Inflammatory macrophage treated with lipopolysaccharide for 4 hours (primary cell): ENCODE results near the gene RHBG.

ENCODE experiments used
- DNase-seq: peaks from one replicate; pipeline ENCODE4 v3.0.0-alpha.2; 2020

RHBG gene

DNA sequence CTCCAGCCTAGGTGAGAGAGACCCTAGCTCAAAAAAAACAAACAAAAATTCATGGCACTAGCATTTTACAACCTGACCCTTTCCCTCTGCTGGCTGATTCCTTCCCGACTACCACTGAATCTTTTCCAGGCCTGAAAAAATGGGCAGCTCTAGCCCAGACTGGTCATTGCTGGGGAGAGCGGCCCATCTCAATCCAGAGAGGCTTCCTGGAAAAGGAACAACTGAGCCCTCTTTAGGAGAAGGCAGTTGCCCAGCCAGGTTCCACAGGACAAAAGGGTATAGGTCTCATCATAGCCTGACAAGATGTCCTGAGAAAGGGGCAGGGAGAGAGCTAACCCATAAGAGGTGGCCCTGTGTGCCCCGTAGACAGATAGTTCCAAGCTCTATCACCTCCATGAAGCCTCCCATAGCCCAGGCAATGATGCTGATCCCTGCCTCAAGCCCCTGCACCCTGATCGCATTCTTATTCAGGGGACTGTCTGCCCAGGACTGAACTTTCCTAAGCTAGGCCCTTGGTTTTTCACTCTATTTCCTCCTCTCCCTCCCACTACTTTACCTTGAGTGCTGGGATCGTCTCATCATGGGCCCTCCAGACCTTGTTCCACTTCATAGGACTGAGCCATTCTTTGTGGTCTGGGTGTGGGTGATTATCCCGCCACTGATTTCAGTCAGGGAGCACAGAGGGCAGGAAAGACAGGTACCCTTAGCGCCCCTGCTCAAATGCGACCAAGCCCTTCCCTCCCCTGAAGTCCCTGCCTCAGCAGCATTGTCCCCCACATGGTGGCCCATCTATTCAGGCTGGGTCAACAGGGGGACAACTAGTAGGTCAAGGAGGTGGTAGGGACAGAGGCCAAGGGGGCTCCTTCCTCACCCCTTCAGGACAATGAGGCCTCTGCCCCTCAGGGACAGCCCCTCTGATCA, 18.2 kb downstream of the RHBG start:
- no peak for DNase-seq

DNA sequence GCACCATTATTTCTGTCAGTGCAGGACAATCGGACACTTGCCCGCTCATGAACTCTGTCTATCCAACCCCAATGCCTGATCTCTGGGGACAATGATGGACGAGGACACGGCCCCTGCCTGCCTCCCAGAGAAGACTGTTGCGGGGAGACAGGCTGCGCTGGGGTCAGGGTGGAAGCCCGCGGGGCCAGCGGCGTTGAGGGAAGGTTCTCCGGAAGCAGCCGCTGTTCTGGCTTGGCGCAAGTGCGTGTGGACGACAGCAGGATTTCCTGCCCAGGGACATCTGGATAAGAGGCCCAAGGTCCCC, 18.8 kb downstream of the RHBG start:
- no peak for DNase-seq

DNA sequence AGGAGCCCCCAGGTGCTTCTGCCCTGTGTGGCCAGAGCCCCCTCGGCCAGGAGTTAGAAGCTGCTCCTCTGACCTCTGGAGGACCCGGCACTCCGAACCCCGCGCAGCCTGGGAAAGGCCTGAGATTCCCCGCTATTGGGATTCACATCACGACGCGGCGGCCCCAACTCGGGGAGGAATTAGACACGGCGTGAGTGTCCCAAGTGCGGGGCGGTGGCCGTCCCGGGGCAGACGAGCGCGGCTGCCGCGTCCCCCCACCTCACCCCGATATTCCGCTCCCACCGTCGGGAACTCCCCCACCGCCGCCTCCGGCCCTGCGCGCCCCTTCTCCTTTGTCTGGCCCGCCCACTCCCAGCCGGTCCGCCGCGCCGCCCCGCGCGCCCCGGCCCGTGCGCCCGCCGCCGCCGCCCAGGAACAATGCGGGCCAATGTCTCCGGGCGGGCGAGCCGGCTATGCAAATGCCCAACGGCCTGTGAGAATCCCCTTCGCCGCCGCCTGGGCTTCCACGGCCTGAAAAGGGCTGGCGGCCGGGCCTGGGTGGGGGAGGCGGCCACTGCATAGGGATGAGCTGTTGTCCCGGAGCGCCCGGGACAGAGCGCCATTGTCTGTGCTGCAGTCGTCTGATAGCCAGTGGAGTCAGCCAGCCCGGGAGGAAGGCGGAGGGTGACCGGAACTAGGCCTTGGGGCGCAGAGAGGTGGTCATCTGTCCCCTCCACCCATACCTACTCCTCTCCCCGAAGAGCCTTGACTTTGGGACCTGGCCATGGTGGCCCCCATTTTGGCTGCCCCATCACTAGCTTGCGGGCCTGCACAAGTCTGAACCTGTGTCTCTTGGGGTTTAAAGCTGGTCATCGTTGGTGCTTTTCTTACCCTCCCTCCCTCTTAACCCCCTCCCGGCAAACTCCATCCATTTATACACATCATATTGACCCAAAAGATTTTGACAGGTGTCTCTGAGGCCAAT, 19.4 kb downstream of the RHBG start:
- DNase-seq = no peak

DNA sequence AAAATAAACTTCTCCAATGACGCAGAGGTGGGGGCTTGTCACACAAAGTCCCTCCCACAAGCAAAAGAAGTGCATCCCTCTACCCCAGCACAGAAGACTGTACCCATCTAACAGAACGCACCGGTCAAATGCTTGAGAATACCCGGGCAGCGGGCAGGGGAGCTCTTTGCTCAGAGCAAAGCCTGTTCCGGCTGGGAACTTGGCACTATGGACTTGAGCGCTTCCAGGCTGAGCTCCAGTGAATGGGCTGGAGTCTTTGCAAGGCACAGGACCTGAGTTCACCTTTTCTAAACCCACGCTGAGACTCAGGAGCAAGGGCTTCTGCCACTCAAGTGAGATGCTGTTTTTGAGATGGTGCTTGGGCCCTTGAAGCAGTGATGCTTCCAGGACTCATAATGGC, 20.3 kb downstream of the RHBG start:
- no peak for DNase-seq

DNA sequence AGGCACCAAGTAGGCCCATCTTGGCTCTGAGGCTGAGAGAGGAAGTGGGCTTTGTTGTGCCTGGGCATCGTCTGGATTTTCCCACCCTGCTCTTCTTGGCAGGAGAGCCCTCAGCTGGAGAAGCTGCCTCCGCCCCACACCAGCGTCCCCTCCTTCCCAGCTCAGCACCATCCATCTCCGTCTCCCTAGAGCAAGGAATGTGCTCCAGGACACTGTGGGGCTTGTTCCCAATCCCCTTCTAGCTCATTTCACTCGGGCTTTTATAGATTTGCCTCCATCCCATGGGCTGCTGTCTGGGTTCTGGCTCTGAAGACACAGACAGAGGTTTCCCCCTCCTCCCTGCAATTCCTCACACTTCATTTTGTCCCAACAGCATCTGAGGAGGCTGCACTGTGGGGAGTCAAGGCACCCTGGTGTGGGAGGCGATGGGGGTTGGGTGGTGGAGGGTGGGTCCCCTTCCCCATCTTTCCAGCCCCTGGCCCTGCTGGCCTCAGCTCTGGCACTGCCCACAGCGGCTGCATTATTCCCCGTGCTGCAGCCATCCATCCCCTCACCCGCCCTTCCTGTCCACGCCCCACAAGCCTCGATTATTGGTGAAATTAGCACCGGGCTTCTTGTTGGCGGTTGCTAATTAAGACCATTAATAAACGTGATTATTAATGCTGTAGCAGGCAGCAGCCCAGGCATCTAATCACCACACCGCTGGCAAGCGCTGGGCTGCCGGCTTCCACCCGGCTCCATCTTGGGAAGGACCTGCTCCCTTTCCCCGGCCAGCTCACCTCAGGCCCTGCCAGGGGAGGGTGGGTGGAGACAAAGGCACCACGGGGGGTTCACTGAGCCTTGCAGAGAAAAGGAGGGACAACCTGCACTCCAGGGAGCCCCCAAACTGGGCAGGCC, 21.7 kb downstream of the RHBG start:
- no peak for DNase-seq

DNA sequence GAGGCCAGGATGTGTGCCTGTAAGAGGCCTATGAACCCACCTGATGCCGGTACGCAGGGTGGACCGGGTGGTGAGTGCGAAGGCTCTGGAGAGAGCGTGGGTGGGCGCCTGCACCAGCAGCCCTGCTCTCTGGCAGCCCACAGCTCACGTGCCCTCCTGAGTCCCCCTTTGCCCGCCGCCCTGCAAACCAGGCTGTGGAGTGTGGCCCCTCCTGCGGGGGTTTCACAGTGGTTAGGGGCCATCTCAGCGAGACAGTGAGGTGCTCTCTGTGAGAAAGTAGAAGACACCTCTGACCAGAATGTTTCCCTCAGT, 22.3 kb downstream of the RHBG start:
- DNase-seq = no peak

DNA sequence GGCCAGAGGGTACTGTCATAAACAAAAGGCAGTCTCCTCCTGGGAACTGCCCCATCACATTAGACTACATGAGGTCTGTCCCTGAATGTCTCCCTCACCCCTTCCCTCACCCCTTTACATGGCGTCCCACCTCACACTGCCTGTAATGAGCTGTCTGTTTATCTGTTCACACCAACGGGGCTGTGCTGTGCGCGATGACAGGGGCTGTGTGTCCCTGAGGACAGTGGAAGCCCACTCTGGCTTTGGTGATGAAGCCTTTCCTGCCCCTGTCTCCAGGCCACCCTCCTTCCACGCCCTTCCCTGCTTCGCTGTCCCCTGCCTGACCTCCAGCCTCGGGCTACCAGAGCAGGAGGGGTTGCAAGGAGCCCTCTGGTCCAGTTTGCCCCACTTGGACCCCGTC, 22.7 kb downstream of the RHBG start:
- DNase-seq = no peak

DNA sequence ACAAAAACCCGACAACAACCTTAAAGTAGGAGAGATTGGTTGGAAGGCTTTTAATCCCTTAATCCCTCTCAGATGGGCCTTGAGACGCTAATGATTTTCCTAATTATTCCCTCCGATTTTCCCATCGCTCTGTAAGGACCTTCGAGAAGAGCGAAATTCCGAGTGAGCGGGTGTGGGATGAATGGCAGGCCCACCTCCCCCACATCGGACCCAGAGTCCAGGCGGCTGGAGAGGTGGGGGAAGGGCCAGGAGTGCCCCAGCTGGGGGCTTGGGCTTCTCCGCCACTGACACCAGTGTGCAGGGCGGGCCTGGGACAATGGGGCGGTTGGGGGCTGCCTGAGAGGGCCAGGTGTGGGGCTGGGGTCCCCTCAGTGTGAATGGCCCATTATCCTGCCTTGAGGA, 23.4 kb downstream of the RHBG start:
- no peak for DNase-seq

DNA sequence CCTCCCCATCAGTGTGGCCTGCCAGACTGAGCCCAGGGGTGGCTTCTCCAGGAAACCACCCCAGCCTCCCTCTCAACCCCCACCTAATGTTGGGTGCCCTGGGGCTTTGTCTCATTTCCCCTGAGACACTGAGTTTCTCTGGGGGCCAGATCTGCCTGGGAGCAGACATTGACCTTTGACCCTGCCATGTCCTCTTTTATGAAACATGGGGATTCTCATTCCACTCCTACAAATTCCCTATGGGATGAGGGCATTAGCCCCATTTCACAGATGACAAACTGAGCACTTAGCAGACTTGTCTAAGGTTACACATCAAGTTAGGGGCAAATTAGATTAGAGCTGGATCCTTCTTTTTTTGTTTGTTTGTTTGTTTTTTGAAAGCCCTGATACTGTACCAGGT, 24.1 kb downstream of the RHBG start:
- DNase-seq = no peak

DNA sequence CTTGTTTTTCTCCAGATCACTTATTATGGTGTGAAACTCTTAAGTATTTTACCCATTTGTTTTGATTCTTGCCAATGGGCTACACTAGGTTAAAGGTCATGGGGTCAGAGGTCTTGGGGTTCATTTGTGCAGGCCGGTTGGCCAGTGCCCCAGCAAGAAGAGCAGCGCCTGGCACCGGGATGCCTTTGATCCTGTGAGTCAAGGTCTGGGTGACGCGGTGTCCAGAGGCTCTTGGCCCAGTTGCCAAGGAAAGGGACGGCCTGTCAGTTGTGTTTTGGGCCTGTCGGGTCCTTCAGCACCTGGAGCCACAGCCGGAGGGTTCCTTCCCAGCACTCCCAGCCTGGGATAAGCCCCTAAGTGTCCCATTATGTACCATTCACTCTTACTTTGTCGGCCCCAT, 25.1 kb downstream of the RHBG start:
- DNase-seq = no peak

DNA sequence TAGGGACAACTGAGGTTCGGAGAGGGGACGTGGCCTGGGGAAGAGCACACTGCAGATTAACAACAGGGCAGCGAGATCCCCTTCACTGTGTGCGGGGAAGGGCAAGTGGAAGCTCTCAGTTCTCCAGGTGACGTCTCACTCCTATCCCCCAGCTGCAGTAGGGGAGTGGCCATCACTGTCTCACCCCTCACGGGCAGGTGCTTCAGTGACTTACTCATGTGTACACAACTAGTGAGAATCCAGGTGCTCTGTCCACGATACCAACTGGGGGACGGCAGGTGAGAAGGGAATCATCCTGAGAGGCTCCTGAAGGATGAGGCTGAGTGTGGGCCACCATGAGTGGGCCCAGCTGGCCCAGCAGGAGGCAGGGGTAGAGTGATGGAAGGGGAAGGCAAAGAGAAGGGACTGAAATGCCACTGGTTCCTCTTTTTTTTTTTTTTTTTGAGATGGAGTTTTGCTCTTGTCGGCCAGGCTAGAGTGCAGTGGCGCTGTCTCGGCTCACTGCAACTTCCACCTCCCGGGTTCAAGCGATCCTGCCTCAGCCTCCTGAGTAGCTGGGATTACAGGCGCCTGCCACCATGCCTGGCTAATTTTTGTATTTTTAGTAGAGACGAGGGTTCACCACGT, 25.9 kb downstream of the RHBG start:
- DNase-seq = peak; percentile 39

DNA sequence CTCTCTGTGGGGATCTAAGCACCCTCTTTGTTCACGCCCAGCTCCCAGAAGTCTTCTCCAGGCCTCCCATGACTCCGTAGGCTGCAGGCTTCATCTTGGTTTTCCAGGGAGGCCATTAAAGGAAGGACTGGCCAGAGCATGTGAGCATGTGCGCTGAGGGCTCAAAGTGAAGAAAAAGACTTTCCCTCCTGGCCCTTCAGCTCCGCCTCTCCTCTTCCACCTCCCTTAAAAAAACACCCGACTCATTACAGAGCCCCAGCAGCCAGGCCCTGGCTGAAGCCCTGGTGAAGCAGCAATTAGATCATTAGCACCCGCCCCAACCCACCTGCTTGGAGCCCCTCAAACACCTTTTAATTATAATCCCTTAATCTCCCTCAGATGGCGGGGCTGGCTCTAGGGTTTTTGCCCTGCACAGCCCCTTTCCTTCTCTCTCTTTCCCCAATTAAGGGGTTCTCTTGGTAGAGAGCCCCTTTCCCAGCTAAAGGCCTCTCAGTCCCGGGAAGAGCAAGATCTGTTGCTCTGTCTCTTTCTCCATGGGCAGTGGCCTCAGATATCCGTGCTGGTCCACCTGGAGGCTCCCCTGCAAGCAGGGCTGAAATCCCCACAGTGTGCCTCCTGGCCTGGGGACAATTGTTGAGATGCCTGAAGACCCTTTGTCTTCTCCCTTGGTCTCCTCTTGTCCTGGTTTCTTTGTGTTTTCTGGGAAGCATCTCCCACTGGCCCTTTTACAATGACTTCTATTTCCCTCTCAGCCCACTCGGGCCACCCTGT, 30.5 kb downstream of the RHBG start:
- DNase-seq = no peak

DNA sequence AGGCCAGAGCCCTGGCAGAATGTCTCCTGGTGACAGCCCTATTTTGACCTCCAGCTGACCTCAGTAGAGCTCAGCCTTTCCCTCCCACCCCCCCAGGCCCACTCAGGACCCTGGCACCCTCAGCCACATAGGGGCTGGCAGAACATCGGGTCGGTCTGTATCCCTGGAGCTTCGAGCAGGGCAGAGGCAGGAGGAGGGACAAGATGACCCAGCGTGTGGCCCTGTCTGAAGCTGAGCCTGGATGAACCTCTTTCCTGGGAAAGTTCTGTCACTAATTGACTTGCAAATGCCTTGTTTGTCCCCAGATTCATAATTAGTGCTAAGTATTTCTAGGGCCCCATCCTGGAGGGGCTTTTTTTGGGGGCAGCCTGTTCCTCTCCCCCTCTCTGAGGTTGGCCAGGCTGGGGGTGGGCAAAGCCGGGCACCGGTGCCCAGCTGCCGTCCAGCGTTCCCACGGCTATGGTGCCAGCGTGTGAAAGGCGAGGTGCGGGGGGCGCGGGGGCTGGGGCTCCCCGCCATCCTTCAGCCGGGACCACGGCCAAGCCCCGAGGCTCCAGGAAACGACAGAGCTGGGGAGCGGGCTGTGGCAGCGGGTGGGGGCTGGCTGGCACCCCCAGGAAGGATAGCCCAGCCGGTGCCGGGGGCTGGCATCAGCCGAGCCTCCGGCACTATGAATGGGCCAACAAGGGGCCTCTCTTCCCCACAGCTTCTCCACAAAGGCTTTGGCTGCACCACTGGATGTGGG, 31.4 kb downstream of the RHBG start:
- DNase-seq = no peak

DNA sequence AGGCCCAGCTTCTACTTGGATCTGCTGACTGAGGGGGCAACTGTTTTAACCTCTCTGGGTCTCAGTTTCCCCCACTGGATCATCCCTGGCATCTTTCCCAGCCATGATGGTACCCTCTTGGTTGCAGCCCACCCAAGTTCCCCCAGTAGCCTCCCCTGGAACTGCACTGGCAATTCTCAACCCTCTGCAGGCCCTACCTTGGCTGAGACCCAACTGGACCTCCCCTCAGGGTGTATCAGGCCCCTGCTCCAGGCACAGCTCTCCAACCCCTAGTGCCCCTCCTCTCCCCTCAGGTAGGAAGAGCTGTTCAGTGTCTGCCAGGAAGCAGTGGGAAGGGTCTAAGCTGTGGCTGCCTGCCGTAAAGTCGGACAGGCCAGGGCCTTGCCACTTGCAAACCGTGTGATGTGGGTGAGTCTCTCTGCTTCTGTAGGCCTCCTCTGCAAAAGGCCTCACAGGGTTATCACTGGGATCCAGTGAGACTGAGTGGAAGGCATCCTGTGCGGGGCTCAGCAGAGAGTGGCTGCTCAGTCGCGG, 32.1 kb downstream of the RHBG start:
- DNase-seq = no peak

DNA sequence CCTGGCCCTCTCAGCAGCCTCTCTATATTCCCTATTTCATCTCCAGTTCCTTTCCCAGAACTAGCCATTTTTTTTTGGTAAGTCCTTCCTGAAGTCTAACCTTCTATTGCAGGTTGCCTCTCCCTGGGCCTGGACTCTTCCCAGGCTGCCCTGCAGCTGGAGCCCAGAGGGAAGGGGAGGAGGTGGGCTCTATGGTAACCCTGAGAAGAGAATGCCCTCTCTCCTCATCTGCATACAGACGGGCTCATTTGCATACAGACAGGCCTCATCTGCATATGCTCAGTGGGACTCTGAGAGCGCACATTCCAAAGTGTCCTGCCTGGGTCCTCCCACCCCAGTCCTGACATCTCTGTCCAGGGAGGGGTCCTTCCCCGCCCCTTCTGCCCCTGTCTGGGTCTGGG, 32.7 kb downstream of the RHBG start:
- DNase-seq = no peak

DNA sequence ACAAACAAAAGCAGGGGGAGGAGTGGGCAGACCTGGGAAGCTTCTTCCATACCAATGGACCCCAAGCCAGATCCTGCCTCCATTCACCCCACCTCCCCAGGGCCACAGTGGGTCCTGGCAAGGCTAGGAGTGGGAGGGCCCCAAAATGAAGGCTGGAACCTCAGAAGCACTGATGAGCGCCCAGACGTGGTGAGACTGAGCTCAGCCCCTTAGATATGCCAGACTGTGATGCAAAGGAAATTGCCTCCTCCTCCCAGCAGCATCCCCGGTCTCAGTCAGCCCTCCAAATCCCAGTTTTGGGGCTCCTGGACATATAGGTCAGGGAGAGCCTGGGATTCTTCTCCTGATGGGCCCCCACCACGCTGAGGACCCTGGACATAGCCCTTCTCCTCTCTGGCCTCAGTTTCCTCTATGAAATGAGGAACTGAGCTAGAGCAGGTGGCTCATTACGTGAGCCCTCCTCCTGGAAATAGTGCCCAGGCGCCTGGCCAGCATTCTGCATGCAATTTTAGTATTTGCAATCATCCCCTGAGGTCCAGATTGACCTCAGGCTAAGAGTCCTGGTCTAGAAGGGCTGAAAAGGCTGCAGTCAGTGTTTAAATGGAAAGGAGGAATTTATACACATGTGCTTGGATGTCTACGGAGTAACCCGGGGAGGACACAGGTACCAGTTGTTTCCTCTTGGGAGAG, 33.5 kb downstream of the RHBG start:
- no peak for DNase-seq

DNA sequence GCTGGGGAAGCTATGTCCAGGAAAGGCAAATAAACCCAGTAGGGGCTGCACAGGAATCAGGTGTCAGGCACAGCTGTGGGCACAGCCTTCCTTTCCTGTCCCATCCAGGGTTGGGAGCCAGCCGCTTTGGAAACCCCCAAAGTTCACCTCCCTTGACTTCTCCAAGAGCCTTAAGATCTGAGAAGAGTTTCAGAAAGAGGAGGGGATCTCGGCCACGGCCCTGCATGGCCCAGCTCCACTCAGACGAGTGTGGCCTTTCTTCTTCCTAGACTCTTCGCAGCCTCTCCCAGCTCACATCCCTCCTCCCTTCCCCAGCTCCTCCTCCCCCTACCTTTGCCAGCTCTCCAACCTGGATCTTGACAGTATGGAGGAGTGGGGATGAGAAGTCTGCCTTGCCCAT, 36.7 kb downstream of the RHBG start:
- no peak for DNase-seq

DNA sequence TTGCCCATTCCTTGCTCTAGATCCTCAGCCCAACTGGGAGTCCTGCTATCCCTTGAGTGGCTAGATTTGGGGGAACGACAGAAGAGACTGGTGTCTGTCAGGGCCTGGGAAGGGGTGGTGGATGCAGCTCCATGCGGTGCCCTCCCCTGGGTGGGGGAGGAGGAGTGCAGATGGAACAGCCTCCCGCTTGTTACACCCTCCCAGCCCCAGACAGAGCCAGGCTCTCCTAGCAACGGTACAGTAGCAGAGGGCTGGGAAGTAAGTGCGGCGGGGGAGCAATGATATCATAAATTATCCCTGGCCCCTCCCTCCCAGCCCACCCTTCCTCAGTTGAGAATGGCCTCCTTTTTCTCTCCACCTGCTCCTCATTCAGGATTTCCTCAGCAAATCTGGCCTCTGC, 37.2 kb downstream of the RHBG start:
- no peak for DNase-seq

DNA sequence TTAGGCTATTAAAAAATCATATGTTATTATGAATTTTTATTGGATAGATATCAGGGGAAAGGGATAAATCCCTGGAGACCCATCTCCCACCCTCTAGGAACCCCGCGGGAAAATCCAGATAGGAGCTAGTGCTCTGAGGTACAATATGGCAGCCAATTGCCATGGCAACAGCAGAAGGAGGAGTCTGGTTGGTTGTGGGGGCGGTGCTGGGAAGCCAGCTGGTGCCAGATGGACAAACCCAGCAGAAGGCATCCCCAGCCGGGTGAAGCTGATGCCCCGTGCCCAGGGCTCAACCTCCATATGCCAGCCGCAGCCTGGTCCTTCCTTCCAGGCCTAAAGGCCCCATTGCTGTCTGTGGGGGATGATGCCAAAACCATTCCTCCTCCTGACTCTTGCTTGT, 38.3 kb downstream of the RHBG start:
- peak; percentile 17 for DNase-seq

DNA sequence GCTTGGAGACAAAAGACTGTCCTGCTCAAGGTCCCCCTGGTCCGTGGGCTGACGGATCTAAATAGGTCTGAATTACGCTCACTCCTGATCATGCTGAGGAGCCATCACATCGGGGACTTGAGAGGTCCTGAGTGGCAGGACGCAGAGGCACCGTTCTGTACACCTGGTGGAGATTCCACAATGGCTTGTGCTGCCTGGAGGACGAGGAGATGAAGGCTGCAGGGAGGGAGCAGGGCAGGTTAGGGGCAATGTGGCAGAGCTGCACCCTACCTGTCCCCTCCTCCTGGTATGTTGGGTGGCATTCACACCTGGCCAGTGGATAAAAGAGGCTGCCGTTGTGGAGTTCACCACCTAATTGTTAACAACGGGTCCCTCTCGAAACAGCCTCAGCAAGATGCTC, 38.7 kb downstream of the RHBG start:
- no peak for DNase-seq
